PC-9 (cell line): ENCODE measurements around the gene COQ10B. TPM values are rescaled to one million over a fixed set of nuclear protein-coding genes. Genes with fewer than 3 reads are reported as not detected.

Experiments
- BruUV-seq: library from RNA; stranded (reverse); fragments of 400-500 nt; replicated peaks from 2 replicates; lab custom pipeline; 2021; lab: Mats Ljungman, UMichigan
- CTCF ChIA-PET: fragments of 300-600 bp; sonication (Branson Sonifier 250); formaldehyde crosslinking; loops from one replicate; lab custom pipeline; 2022; ENCODE audit warnings: antibody characterized with exemption; lab: Charles Lee
- POLR2A ChIA-PET: fragments of 300-600 bp; sonication (Branson Sonifier 250); formaldehyde crosslinking; loops from one replicate; lab custom pipeline; 2022; ENCODE audit warnings: antibody characterized with exemption; ENCODE audit not compliant: unreplicated experiment; lab: Charles Lee
- DNase-seq, 2 experiments: peaks; one replicate each; pipeline versions ENCODE4 v3.0.0 to v3.0.0-alpha.2; 2015 to 2022; ENCODE audit warnings: mixed read lengths in 1 of 2
- H2AFZ ChIP-seq: fragments of 200-600 bp; sonication (generic); 2 replicates; pipeline ENCODE4 v1.8.1; 2017; ENCODE audit warnings: antibody characterized with exemption
- H3F3A ChIP-seq: fragments of 200-600 bp; sonication (generic); 2 replicates; pipeline ENCODE4 v1.8.1; 2017; ENCODE audit warnings: antibody characterized with exemption, mild to moderate bottlenecking, low read depth; ENCODE audit not compliant: insufficient read depth
- H3K27ac ChIP-seq: fragments of 200-600 bp; sonication (generic); 2 replicates; pipeline ENCODE4 v1.6.1; 2016; ENCODE audit warnings: mixed run types
- H3K27me3 ChIP-seq: fragments of 200-600 bp; sonication (generic); 2 replicates; pipeline ENCODE4 v1.6.1; 2016; ENCODE audit warnings: low read depth, mixed run types; ENCODE audit not compliant: insufficient read depth
- H3K36me3 ChIP-seq: fragments of 200-600 bp; sonication (generic); 2 replicates; pipeline ENCODE4 v1.6.1; 2016; ENCODE audit warnings: low read depth, mixed run types
- H3K4me1 ChIP-seq: fragments of 200-600 bp; sonication (generic); replicated peaks from 2 replicates; pipeline ENCODE4 v1.6.1; 2016; ENCODE audit warnings: mixed run types; ENCODE audit not compliant: insufficient read depth
- H3K4me2 ChIP-seq: fragments of 200-600 bp; sonication (generic); 2 replicates; pipeline ENCODE4 v1.6.1; 2017; ENCODE audit warnings: mixed run types
- H3K4me3 ChIP-seq: fragments of 200-600 bp; sonication (generic); 2 replicates; pipeline ENCODE4 v1.6.1; 2016; ENCODE audit warnings: mixed run types
- H3K79me2 ChIP-seq: fragments of 200-600 bp; sonication (generic); 2 replicates; pipeline ENCODE4 v1.6.1; 2017; ENCODE audit warnings: low read depth, mixed run types
- H3K9me2 ChIP-seq: fragments of 200-600 bp; sonication (generic); 2 replicates; pipeline ENCODE4 v1.8.1; 2017; ENCODE audit warnings: mild to moderate bottlenecking; ENCODE audit not compliant: insufficient read depth
- H3K9me3 ChIP-seq: fragments of 200-600 bp; sonication (generic); 2 replicates; pipeline ENCODE4 v1.8.1; 2016; ENCODE audit warnings: low read depth; ENCODE audit not compliant: insufficient read depth
- H4K20me1 ChIP-seq: fragments of 200-600 bp; sonication (generic); 2 replicates; pipeline ENCODE4 v1.8.1; 2017; ENCODE audit not compliant: insufficient read depth
- EZH2 ChIP-seq: fragments of 200-600 bp; sonication (generic); IDR thresholded peaks from 2 replicates; pipeline ENCODE4 v1.8.0; 2017; ENCODE audit warnings: antibody characterized with exemption, low read depth
- intact Hi-C: fragments of 100-400 bp; cut with micrococcal nuclease; formaldehyde crosslinking; loops from one replicate; pipeline ENCODE4 v1.10.0; 2022; ENCODE audit not compliant: unreplicated experiment
- total RNA-seq: library from RNA; stranded (reverse); gene quantifications from 2 replicates; pipeline ENCODE4 v1.2.3, GENCODE V29; 2021
- TF ChIP-seq, protein P1 (sequence below): fragments of 200-600 bp; sonication (generic); conservative IDR thresholded peaks from 2 replicates; pipeline ENCODE4 v1.6.1; 2017; ENCODE audit warnings: mixed run types, antibody characterized with exemption, mild to moderate bottlenecking, moderate library complexity

The COQ10B gene
- total RNA-seq, 1 experiment from 2014 or later, result 18.1 TPM

DNA sequence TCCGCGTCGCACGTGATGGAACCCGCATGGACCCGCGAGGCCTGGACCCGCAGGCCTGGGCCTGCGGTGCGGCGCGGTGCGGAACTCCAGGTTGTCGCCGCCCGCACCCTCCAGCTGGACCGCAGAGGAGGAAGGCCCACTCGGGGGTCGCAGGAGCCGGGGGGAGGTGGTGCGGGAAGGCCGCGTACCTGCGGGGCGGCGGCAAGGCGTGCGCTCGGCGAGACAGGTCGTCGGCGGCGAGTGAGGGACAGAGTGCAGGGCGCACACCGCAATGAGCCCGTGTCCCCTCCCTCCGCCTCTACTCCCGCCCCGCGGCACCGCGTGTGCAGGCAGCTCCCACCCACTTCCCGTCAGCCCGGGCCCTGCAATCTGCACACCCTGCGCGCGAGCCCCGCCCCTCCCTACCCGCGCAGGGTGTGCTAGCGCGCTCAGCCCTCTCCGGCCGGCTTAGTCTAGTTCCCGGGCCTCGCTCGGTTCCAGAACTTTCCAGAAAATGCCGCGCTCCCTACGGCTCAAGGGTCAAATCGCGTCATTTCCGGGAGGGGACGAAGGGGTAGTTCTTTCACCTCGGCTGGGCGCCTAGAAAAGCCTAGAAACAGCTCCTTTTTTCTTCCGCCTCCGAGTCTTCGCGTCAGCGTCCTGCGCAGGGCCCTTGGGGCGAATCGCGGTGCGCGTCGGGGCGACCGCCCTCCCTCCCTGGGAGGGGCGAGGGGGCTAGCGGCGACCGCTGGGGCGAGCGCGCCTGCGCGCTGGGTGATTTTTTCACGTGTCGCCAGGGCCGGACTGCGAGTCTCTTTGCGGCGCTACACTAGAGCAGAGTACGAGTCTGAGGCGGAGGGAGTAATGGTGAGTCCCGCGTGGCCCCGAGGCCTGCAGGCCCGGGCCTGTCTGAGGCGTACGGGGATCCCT, 46.5 kb downstream of the COQ10B start, which contains the start of the genes HSPD1 and HSPE1:
HSPD1 (minus strand) TSS at position 247 of the 909 bp plus-strand sequence. CDS start 992 bp downstream, outside the sequence.
HSPE1 (plus strand) TSS at position 786 of the 909 bp plus-strand sequence; CDS start at position 844, 58 bp downstream.
- no TSS peak for BruUV-seq
- peak within 1 kb of the TSS; percentile 93 for H3K4me2 ChIP-seq
- H3K27me3 ChIP-seq, result no peaks in the 10 kb centered on the region
- H3K9me3 ChIP-seq, result no peaks in the 10 kb centered on the region
- H2AFZ ChIP-seq, result peak within 1 kb of the TSS; percentile 66
- no peak for TF ChIP-seq EZH2
- TF ChIP-seq, protein P1, sequence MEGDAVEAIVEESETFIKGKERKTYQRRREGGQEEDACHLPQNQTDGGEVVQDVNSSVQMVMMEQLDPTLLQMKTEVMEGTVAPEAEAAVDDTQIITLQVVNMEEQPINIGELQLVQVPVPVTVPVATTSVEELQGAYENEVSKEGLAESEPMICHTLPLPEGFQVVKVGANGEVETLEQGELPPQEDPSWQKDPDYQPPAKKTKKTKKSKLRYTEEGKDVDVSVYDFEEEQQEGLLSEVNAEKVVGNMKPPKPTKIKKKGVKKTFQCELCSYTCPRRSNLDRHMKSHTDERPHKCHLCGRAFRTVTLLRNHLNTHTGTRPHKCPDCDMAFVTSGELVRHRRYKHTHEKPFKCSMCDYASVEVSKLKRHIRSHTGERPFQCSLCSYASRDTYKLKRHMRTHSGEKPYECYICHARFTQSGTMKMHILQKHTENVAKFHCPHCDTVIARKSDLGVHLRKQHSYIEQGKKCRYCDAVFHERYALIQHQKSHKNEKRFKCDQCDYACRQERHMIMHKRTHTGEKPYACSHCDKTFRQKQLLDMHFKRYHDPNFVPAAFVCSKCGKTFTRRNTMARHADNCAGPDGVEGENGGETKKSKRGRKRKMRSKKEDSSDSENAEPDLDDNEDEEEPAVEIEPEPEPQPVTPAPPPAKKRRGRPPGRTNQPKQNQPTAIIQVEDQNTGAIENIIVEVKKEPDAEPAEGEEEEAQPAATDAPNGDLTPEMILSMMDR, result no peak
- H3F3A ChIP-seq, result peaks cover 56% of the 10 kb centered on the region; the same call in 1 of the 2 replicates
- ChIA-PET CTCF (interaction anchor here (0.9 kb wide), 1 partner anchor 47 kb away, joined by 4 read pairs; no protein-coding TSS in a partner anchor), POLR2A (interaction anchor here (0.5 to 1.0 kb wide), 8 partner anchors 13 to 377 kb away, joined by 3 to 21 read pairs (median 4); partner anchors contain the start of gene MOB4)
- peaks cover 43% of the 10 kb centered on the region for H3K4me1 ChIP-seq
- DNase-seq, result peak; percentile 97 to 98
- H3K36me3 ChIP-seq, result peaks cover 69% of the 10 kb centered on the region
- no peaks in the 10 kb centered on the region for H3K9me2 ChIP-seq
- peaks cover 59% of the 10 kb centered on the region for H4K20me1 ChIP-seq
- intact Hi-C loops, result loop anchor here (1.0 to 5.0 kb wide), 4 partner anchors 15 to 207 kb away; partner anchors contain the start of genes COQ10B, MARS2 and SF3B1
- peak within 1 kb of the TSS; percentile 99 for H3K4me3 ChIP-seq
- peak within 1 kb of the TSS; percentile 74 for H3K27ac ChIP-seq
- H3K79me2 ChIP-seq, result peaks cover 94% of the 10 kb centered on the region

DNA sequence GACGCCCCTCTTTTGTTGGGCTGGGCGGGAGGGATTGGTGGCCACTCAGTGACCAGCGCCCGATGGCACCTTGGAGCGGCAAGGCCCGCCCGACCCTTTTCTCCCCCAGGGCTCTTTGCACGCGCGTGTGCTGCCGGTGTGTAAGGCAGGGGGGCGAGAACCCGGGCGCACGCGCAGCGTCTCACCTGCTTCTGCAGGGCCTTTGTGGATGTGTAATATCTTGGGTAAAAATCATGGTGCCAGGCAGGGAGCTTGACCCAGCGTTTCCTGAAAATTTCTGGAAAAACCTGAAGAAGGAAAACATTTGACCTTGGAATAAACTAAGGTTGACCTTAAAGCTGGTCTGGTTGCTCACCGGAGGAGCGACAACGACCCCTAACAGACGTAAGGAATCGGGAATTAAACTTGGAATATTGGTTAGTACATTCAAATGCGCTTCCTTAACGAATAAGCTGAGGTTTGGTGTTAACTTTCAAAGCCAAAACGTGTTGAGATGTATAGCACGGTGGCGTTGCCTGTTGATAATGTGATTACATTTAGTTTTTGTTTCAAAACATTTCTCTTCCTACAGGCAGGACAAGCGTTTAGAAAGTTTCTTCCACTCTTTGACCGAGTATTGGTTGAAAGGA, 47.3 kb downstream of the COQ10B start:
- peaks cover 64% of the 10 kb centered on the region for H3K36me3 ChIP-seq
- no peaks in the 10 kb centered on the region for H3K9me2 ChIP-seq
- peak overlapping the region; percentile 66 for H2AFZ ChIP-seq
- peaks cover 52% of the 10 kb centered on the region for H4K20me1 ChIP-seq
- no peaks in the 10 kb centered on the region for H3K27me3 ChIP-seq
- peak overlapping the region; percentile 88 for H3K4me2 ChIP-seq
- intact Hi-C loops, result loop anchor here (1.0 to 5.0 kb wide), 4 partner anchors 15 to 207 kb away; partner anchors contain the start of genes COQ10B, MARS2 and SF3B1
- DNase-seq, result no peak
- TF ChIP-seq, protein P1, result no peak
- TF ChIP-seq EZH2, result no peak
- TSS peak; percentile 69 for BruUV-seq
- H3K4me1 ChIP-seq, result peaks cover 39% of the 10 kb centered on the region
- POLR2A ChIA-PET, result interaction anchor here (0.6 to 0.8 kb wide), 4 partner anchors 16 to 376 kb away, joined by 4 to 8 read pairs (median 6); no protein-coding TSS in a partner anchor
- H3K27ac ChIP-seq, result peak overlapping the region; percentile 74
- peaks cover 87% of the 10 kb centered on the region for H3K79me2 ChIP-seq
- peak overlapping the region; percentile 99 for H3K4me3 ChIP-seq
- CTCF ChIA-PET, result no interaction called here
- peaks cover 49% of the 10 kb centered on the region; the same call in 1 of the 2 replicates for H3F3A ChIP-seq
- no peaks in the 10 kb centered on the region for H3K9me3 ChIP-seq

DNA sequence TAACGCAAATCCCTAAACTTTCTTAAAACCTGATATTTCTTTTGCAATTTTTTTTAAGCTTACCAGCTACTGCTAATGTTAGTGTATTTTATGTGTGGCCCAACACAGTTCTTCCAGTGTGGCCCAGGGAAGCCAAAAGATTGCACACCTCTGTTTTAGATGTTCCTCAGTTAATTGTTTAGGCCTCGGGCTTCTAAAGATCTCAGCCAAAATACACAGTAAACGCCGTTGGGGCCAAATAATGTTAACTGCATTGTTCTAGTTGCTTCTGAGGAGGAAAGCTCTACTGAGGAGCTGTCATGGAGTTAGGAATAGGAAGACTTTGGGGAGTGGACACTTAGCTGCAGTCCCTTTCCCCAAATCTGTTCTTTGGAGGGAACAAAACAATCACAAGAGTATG, 48.8 kb downstream of the COQ10B start:
- no peaks in the 10 kb centered on the region for H3K9me2 ChIP-seq
- DNase-seq, result no peak
- H3K79me2 ChIP-seq, result peaks cover 71% of the 10 kb centered on the region
- CTCF ChIA-PET, result no interaction called here
- peaks cover 36% of the 10 kb centered on the region for H4K20me1 ChIP-seq
- no TSS peak for BruUV-seq
- H3K4me3 ChIP-seq, result peak overlapping the region; percentile 99
- POLR2A ChIA-PET, result no interaction called here
- TF ChIP-seq EZH2, result no peak
- TF ChIP-seq, protein P1, result no peak
- H3F3A ChIP-seq, result peaks cover 34% of the 10 kb centered on the region; the same call in 1 of the 2 replicates
- no peaks in the 10 kb centered on the region for H3K27me3 ChIP-seq
- intact Hi-C loops, result loop anchor here (5.0 kb wide), 1 partner anchor 205 kb away; the partner anchor contains the start of gene MARS2
- no peaks in the 10 kb centered on the region for H3K9me3 ChIP-seq
- H3K4me1 ChIP-seq, result peaks cover 23% of the 10 kb centered on the region
- peak overlapping the region; percentile 88 for H3K4me2 ChIP-seq
- no peak overlapping the region for H2AFZ ChIP-seq
- H3K36me3 ChIP-seq, result peaks cover 49% of the 10 kb centered on the region
- H3K27ac ChIP-seq, result no peak overlapping the region; the same call in 1 of the 2 replicates
